Suppressor macrophage treated with lipopolysaccharide for 4 hours (primary cell): Measurements from ENCODE around the gene GLI1.
"Not testable (repeated sequence)": the region's sequence is repeated elsewhere in the genome, so short reads cannot be mapped to it uniquely, and the experiment has no call there.

Source experiments
- DNase-seq: peaks from one replicate; pipeline ENCODE4 v3.0.0-alpha.2; 2020

GLI1 gene

DNA sequence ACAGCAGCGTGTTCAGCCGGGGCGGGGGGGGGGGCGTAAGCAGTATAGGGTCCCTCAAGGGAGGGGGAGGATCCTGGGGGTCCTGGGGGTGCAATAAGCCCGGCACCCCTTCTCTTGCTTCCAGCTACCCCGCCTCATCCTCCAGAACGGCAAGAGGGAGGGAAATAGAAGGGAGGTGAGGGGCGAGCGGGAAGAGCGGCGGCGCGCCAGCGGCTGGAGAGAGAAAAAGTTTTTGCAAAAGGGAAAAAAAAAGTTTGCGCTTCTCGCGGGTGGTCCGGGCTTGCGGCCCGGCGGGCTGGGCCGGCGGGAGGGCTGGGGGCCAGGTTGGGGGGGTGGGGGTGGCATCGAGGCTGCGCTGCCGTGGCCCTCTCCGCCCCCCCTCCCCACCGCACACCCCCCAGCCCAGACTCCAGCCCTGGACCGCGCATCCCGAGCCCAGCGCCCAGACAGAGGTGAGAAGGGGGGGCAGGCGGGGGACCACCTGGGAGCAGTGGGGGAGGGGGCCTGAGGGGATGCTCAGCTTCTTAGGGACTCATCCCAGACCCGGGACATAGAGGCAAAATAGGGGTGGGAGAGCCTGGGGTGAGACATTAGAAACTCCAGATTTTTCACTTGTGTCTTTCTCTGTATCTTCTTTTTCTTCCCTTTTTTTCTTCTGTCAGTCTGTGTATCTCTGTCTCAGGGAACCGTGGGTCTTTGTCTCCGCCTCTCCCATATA, at the start of gene GLI1:
Gene GLI1 (plus strand): TSS at position 36 of the 718 bp plus-strand sequence. CDS start 3,907 bp downstream, outside the sequence.
- no peak for DNase-seq

DNA sequence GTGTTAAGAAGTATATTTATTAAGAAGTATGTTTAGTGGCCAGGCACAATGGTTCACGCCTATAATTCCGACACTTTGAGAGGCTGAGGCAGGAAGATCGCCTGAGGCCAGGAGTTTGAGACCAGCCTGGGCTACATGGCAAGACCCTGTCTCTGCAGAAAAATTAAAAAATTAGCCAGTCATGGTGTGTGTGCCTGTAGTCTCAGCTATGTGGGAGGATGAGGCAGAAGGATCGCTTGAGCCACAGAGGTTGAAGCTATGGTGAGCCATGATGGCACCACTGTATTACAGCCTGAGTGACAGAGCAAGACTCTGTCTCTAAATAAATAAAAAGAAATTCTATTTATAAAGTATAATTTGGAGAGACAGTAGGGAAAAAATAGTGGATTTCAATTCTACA, 49.1 kb upstream of the GLI1 start:
- DNase-seq, result no peak

DNA sequence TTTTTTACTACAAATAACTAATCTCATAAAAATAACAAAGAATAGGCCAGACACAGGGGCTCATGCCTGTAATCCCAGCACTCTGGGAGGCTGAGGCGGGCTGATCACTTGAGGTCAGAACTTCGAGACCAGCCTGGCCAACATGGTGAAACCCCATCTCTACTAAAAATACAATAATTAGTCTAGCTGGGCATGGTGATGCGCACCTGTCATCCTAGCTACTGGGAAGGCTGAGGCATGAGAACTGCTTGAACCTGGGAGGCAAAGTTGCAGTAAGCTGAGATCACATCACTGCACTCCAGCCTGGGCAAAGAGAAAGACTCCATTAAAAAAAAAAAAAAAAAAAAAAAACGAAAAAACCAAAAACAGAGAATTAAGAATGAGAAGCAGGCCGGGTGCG, 45.4 kb upstream of the GLI1 start:
- DNase-seq, result not testable (repeated sequence)

DNA sequence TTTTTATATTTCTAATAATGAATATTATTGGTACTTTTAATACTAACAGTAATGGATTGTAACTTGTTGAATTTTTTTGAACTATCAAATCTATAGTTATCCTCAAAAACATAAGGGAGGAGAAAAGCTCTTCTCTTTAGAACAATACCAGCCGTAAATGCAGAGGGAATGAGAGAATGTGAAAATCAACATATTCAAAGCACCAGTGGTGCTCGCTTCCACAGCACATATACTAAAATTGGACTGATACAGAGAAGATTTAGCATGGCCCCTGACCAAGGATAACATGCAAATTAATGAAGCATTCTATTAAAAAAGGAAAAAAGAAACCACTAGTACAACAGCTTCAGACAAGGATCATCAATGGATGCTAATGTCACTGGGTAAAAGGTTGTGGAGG, 44.5 kb upstream of the GLI1 start:
- no peak for DNase-seq

DNA sequence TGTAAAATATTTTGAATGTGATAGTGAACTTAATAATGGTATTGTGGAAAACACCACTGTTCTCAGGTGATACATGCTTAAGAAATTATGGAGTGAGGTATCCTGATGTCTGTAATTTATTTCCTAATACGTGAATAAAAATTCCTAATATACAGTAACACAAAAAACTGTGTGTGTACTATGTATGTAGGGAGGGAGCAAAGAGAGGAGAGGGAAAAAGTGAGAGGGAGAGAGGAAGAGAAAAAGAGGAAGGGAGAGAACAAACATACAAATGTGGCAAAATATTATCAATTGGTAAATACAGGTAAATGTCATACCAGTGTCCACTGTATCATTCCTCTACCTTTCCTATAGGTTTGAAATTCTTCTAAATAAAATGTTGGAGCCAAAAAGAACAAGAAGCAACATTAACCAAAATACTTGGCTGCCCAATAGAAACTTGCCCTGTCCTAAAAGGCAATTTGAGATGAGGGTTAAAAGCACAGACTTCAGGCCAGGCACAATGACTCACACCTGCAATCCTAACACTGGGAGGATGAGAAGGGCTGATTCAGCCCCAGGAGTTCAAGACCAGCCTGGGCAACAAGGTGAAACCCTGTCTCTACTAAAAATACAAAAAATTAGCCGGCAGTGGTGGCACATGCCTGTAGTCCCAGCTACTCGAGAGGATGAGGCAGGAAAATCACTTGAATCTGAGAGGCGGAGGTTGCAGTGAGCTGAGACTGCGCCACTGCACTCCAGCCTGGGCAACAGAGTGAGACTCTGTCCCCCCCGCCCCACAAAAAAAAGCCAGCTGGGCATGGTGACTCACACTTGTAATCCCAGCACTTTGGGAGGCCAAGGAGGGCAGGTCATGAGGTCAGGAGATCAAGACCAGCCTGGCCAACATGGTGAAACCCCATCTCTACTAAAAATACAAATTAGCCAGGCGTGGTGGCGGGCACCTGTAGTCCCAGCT, 43.3 kb upstream of the GLI1 start:
- DNase-seq, result no peak

DNA sequence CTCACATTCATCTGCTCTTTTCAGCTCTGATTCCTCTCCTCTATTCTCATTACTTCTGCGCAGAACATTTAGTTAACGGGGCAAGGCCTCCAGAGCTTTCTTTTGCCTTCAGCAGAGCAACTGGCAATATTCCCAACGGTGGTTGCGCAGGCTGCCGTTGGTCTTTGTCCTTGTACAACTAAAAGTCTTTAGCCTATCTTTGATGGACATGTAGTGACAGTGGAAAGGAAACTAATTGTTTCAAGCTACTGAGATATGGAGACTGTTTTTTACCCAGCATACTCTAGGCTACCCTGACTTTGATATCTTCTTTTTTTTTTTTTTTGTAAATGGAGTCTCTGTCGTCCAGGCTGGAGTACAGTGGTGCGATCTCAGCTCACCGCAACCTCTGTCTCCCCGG, 41.3 kb upstream of the GLI1 start:
- no peak for DNase-seq

DNA sequence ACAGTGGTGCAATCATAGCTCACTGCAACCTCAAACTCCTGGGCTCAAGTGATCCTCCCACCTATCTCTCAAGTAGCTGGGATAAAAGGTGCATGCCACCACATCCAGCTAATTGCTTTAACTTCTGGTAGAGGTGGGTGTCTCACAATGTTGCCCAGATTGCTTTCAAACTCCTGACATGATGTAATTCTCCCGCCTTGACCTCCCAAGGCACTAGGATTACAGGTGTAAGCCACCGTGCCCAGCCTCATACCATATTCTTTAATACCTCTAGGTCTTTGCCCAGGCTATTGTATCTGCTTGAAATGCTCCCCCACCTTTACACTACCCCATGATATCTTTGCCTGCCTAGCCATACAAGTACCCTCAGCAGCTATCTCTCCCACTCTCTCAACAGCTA, 40.1 kb upstream of the GLI1 start:
- no peak for DNase-seq

DNA sequence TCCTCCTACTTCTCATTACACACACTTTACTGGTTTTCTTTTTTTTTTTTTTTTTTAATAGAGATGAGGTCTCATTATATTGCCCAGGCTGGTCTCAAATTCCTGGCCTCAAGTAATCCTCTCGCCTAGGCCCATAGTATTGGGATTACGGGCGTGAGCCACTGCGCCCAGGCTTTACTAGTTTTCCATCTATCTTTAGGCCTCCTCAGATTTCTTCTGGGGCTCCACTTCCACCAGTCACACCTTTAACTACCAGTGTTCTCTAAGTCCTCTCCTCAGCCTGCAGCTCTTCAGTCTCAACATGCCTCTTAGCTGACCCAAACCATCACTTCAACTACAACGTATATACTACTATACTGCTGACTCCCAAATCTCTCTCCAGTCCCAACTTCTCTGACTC, 39.1 kb upstream of the GLI1 start:
- DNase-seq, result no peak

DNA sequence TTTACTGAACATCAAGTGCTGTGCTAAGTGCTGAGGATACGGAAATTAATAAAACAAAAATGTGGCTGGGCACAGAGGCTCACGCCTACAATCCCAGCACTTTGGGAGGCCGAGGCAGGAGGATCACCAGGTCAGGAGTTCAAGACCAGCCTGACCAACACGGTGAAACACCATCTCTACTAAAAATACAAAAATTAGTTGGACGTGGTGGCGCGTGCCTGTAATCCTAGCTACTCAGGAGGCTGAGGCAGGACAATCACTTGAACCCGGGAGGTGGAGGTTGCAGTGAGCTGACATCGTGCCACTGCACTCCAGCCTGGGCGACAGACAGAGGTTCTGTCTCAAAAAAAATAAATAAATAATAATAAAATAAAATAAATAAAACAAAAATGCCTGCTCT, 32.6 kb upstream of the GLI1 start:
- DNase-seq, result not testable (repeated sequence)

DNA sequence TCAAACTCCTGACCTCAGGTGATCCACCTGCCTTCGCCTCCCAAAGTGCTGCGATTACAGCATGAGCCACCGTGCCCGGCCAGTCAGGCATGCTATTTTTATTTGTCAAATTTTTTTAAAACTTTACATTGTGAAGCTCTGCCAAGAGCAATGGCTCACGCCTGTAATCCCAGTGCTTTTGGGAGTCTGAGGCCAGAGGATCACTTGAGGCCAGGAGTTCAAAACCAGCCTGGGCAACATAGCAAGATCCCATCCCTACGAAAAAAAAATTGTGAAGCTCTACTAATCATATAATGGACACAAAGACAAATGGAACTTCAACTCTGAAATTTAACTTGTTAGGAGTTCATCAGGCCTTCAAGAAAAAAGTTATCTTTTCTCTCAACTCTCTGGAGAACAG, 30.6 kb upstream of the GLI1 start:
- no peak for DNase-seq

DNA sequence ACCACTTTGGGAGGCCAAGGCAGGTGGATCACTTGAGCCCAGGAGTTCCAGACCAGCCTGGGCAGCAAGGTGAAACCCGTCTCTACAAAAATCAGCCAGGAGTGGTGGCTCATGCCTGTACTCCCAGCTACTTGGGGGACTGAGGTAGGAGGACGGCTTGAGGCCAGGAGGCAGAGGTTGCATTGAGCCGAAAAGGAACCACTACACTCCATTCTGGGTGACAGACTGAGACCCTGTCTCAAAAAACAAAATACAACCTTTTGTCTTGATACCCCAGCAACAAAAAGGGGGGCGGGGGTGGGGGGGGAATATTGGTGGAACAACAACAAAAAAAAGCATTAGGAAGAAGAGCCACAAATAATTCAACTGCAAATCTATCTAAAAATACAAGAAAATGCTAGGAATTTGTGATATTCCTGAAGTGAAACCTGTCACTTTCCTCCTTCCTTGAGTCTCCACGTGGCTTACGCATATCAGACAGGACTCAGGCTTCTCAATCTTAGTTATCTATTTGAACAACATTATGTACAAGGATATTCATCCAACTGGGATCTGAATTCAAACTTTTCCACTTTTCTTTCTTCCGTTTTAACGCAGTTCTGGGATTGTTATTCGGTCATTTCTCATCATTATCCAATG, 30.0 kb upstream of the GLI1 start:
- DNase-seq, result peak; percentile 19

DNA sequence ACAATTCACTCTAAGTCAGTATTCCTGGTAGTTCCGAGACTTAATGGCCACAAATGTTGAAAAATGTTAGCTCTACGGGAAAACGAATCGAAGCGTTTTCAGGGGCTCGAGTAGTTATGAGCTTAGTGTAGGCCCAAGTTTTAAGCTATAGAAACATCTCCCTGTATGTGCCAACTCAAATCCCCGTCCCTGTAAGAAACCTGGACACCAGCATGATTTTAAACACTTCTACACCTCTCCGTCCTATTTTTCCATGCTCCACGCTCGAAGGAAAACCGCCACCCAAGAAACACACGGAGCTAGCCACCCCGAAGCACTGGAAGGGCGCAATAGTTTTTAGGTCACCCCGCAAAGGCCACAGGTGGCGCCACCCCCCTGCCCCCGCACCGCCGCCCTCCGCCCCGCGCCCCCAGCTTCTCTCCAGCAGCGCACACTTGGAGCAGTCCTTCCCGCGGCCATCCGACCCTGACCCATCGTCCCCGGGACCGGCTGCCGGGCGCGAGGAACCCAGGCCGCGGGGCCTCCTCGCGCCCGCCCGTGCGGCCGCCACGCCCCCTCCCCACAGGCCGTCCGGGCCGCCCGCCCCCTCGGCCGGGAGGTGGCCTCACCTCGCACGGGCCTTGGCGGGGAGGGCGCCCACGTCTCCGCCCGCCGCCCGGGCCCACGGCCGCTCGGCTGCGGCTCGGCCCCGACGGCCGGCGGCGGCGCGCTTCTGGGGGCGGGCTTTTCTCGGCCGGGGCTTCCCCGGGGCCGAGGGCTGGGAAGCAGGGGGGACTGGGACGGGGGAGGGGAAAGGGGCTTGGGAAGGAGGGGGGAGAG, 29.3 kb upstream of the GLI1 start:
- peak; percentile 13 for DNase-seq

DNA sequence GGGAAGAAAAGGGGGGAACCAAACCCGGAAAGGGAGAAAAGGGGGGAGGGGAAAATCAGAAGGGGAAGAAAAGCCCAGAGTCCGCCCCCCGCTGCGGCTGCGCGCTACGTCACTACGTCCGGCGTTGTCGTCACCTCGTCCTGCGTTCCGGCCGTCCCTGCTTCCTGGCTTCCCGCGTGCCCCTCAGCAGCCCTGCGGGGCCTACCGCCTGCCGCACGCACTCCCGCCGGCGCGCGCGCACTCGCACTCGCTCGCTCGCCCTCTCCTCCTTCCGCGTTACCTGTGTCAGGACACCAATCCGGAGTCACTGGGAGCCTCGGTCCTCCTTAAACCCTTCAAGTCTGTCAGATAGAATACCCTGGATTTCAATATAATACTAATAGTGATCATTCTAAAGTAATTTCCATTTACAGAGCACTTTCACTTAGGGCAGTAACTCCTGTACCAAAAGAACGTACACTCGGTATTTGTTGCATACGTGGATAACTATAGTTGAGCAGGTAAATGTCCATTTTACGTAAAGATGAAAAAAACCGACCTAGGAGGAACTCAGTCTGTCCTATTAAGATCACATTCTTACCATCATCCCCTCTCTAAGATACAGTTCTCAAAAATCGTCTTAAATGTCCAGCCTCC, 28.5 kb upstream of the GLI1 start, which contains the start of gene R3HDM2:
Gene R3HDM2 (minus strand): TSS at position 113 of the 636 bp plus-strand sequence. CDS start 120,615 bp downstream, outside the sequence.
- DNase-seq, result peak; percentile 98

DNA sequence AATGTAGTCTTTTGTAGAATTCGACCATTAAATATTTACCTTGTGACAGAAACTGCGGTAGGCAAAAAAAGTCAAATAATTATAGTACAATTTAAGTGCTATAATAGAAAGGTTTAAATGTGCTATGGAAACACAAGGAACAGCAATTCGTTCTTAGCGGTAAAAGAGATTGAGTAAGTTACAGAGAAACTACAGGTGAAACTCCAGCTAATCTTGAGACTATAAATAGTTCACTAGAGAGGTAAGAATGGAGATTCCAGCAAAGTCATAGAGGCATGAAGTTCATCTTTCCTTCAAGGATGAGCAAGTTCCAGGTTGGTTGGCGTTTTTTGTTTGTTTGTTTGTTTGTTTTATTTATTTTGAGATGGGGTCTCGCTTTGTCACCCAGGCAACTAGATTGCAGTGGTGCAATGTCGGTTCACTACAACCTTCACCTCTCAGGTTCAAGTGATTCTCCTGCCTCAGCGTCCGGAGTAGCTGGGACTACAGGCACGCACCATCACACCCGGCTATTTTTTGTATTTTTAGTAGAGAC, 27.9 kb upstream of the GLI1 start:
- no peak for DNase-seq

DNA sequence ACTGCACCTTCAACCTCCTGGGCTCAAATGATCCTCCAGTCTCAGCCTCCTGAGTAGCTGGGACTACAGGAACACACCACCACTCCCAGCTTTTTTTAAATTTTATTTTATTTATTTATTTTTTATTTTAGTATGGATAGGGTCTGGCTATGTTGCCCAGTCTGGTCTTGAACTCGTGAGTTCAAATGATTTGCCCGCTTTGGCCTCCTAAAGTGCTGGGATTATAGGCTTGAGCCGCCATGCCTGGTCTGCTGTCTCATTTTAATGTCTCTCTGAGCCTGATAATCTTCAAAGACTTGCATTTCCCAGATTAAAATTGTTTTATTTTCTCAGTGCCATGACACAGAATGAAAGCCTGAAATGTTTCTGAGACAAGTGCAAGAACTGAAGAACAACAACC, 26.2 kb upstream of the GLI1 start:
- no peak for DNase-seq

DNA sequence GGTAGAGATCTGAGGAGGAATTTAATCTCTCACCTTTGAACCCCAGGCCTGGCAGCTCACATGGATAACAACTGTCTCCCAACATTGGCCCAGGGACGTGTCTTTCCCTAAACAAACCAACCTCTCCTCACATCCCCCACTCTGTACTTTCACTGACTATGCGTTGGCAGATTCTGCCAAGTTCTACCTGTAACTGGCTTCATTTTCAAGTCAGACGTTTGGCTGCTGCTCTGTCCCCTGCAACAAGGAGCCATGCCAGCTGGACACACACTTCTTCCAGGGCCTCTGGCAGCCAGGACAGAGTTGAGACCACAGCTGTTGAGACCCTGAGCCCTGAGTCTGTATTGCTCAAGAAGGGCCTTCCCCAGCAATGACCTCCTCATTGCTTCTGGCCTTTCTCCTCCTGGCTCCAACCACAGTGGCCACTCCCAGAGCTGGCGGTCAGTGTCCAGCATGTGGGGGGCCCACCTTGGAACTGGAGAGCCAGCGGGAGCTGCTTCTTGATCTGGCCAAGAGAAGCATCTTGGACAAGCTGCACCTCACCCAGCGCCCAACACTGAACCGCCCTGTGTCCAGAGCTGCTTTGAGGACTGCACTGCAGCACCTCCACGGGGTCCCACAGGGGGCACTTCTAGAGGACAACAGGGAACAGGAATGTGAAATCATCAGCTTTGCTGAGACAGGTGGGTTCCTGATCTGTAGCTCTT, 24.9 kb upstream of the GLI1 start, which contains the start of gene INHBC:
Gene INHBC (plus strand): TSS at position 268 of the 707 bp plus-strand sequence. CDS start 103 bp downstream, at position 371.
- no peak for DNase-seq

DNA sequence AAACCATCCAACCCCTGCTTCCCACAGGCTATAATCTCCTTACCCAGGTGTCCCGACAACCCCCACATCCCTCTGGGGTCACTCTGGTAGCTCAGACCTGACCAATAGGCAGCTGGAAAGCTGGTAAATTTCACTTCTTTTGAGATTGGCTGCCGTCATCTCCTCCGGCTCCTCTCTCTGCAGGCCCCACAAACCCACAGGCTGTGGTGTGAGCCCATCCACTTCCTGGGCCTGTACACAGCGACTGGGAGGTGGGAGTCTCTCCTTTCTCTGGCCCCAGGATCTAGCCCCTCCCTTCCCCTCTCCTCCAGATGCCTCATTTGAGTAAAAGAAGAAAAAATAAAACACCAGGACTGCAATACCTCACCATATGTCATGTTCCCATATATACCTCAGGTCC, 24.3 kb upstream of the GLI1 start:
- DNase-seq, result no peak

DNA sequence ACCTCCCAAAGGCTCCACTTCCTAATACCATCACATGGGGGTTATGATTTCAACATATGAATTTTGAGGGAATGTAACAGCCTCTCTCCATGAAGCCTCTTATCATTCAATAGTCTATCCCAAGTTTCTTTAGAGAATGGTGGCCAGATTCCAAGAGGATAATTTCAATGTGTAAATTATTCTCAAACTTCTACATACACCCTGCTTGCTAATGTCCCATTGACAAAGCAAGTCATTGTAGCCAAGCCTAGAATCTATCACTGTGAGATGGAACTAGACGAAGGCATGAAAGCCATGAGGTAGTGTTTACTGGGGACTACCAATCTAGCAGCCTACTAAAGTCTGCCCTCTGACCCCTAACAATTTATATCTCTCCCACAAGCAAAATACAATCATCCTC, 21.2 kb upstream of the GLI1 start:
- DNase-seq, result no peak

DNA sequence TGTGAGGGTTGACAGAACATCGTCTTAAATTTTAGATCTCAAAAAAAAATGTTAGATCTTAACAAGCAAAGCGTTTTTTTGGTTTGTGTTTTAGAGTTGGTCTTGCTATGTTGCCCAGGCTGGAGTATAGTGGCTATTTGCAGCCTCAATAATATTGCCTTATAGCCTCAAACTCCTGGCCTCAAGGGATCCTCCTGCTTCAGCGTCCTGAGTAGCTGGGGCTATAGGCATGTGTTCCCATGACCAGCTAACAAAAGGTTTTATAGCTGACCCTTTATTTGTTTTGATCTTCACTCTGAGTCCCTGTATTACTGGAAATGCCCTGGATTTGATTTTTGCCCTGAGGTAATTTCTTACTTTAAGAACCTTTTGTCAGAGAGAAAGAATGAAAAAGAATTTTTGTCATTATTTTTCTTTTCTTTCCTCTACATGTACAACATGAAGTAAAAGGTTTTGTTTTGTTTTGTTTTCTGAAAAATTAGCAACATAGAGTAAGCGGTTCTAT, 19.8 kb upstream of the GLI1 start:
- no peak for DNase-seq

DNA sequence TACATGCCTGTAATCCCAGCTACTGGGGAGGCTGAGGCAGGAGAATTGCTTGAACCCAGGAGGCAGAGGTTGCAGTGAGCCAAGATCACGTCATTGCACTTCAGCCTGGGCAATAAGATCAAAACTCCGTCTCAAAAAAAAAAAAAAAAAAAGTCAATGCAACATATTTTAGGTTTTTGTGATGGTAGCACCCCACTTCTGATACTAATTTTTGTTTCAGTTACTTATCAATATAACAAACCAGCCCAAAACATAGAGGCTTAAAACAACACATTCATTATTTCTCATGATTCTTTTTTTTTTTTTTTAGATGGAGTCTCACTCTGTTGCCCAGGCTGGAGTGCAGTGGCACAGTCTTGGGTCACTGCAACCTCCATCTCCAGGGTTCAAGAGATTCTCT, 18.2 kb upstream of the GLI1 start:
- DNase-seq, result not testable (repeated sequence)
